Activated T-cell treated with anti-CD3 and anti-CD28 coated beads, Interleukin-2, amount 50 U/mL, for 72 hours (primary cell): ENCODE measurements around the gene PNKD. TPM values are rescaled to one million over a fixed set of nuclear protein-coding genes. Genes with fewer than 3 reads are reported as not detected.
"Not testable (repeated sequence)": the region's sequence is repeated elsewhere in the genome, so short reads cannot be mapped to it uniquely, and the experiment has no call there.

Experiments
- ATAC-seq, 2 donors: fragments of 150-1000 bp; cut with Tn5 transposase; replicated peaks in 1 of 2; 2 replicates each; pipeline ENCODE4 v1.10.0; 2021; ENCODE audit warnings: moderate library complexity in 2 of 2, mild to moderate bottlenecking in 1 of 2
- DNase-seq, 2 donors: peaks; one replicate each; pipeline ENCODE4 v3.0.0; 2021 to 2022; ENCODE audit warnings: mixed read lengths in 1 of 2
- H3K27ac Mint-ChIP-seq: one replicate; pipeline ENCODE4 v1.8.0; 2022; ENCODE audit warnings: mild to moderate bottlenecking, moderate library complexity, mixed read lengths
- H3K27me3 Mint-ChIP-seq: one replicate; pipeline ENCODE4 v1.8.0; 2022; ENCODE audit warnings: low read depth, mixed read lengths
- H3K36me3 Mint-ChIP-seq, 2 donors: one replicate each; pipeline ENCODE4 v1.8.0; 2022; ENCODE audit warnings: mixed read lengths in 2 of 2, mild to moderate bottlenecking in 1 of 2; ENCODE audit not compliant: insufficient read depth in 2 of 2
- H3K4me1 Mint-ChIP-seq: one replicate; pipeline ENCODE4 v1.8.0; 2022; ENCODE audit warnings: low read depth, mixed read lengths
- H3K4me3 Mint-ChIP-seq, 2 donors: one replicate each; pipeline ENCODE4 v1.8.0; 2022; ENCODE audit warnings: mild to moderate bottlenecking in 2 of 2, mixed read lengths in 2 of 2, moderate library complexity in 2 of 2
- H3K9me3 Mint-ChIP-seq, 2 donors: one replicate each; pipeline ENCODE4 v1.8.0; 2022; ENCODE audit warnings: mixed read lengths in 2 of 2
- total RNA-seq, 2 donors: library from RNA; stranded (reverse); gene quantifications; one replicate each; pipeline ENCODE4 v1.2.3, GENCODE V29; 2022

The PNKD gene
- total RNA-seq, 2 donors from 2014 or later, result 14.7 to 17.7 TPM

GRCh38 chr2:218311541-218312266 lies 41.4 kb downstream of the PNKD start:
- not testable (repeated sequence) for H3K27ac Mint-ChIP-seq, H3K4me3 Mint-ChIP-seq, H3K9me3 Mint-ChIP-seq, H3K27me3 Mint-ChIP-seq, ATAC-seq, H3K36me3 Mint-ChIP-seq, DNase-seq
- H3K4me1 Mint-ChIP-seq, result peaks cover 19% of the 10 kb centered on the region

DNA sequence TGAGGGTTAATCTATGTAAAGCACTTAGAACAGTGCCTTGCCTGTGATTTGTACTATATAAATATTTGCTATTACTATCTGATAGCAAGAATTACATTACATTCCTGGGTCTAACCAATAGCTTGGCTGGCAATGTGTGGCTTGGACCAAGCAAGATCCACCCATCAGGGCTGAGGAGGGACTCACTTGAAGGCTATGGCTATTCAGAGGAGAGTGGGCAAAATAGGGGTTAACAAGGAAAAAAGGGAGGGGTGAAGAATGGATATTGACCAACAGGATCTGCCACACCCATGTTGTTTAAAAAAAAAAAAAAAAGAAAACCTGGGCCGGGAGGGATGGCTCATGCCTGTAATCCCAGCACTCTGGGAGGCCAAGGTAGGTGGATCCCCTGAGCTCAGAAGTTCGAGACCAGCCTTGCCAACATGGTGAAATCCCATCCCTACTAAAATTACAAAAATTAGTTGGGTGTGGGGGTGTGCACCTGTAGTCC lies 42.0 kb downstream of the PNKD start:
- peaks cover 25% of the 10 kb centered on the region for H3K4me1 Mint-ChIP-seq
- no peak overlapping the region for H3K27ac Mint-ChIP-seq
- H3K4me3 Mint-ChIP-seq, result no peak overlapping the region
- DNase-seq (no peak), ATAC-seq (no peak)
- no peaks in the 10 kb centered on the region for H3K27me3 Mint-ChIP-seq
- H3K9me3 Mint-ChIP-seq, result peaks cover 2% of the 10 kb centered on the region in 2 donors
- H3K36me3 Mint-ChIP-seq, result no peaks in the 10 kb centered on the region

GRCh38 chr2:218313356-218313755 lies 43.0 kb downstream of the PNKD start:
- H3K27me3 Mint-ChIP-seq, result no peaks in the 10 kb centered on the region
- no peak for ATAC-seq

DNA sequence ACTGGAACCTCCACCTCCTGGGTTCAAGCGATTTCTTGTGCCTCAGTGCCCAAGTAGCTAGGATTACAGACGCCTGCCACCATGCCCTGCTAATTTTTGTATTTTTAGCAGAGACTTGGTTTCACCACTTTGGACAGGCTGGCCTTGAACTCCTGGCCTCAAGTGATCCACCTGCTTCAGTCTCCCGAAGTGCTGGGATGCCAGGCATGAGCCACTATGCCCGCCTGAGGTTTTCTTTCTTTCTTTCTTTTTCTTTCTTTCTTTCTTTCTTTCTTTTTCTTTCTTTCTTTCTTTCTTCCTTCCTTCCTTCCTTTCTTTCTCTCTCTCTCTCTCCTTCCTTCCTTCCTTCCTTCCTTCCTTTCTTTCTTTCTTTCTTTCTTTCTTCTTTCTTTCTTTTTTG lies 44.4 kb downstream of the PNKD start:
- not testable (repeated sequence) for H3K36me3 Mint-ChIP-seq, H3K27ac Mint-ChIP-seq, ATAC-seq, H3K4me3 Mint-ChIP-seq, DNase-seq, H3K27me3 Mint-ChIP-seq, H3K9me3 Mint-ChIP-seq
- peaks cover 27% of the 10 kb centered on the region for H3K4me1 Mint-ChIP-seq

More at GRCh38 chr2:218313356-218313755, 43.0 kb downstream of the PNKD start:
- Mint-ChIP-seq H3K9me3 (peaks cover 2% of the 10 kb centered on the region in 2 donors), H3K27ac (no peak overlapping the region), H3K36me3 (no peaks in the 10 kb centered on the region), H3K4me1 (peaks cover 30% of the 10 kb centered on the region), H3K4me3 (no peak overlapping the region)
- no peak for DNase-seq

DNA sequence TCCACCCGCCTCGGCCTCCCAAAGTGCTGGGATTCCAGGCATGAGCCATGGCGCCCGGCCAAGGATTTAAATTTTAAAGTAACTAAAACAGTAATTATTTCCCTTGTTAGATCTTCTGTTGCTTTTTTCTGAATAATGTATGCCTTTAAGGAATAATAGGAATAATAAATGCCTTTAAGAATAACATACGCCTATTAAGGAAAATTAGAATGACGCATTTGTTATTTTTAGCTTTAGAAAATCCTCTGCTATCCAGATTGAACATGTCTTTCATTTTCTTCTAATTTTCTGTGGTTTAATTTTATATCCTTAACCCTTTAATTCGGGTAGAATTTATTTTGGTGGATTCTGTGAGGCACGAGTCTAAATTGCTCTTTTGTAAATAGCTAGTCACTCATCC lies 45.1 kb downstream of the PNKD start:
- H3K4me1 Mint-ChIP-seq, result peaks cover 27% of the 10 kb centered on the region
- DNase-seq, result no peak
- no peak overlapping the region for H3K4me3 Mint-ChIP-seq
- H3K27me3 Mint-ChIP-seq, result no peaks in the 10 kb centered on the region
- no peak overlapping the region for H3K27ac Mint-ChIP-seq
- no peak for ATAC-seq
- peaks cover 2% of the 10 kb centered on the region in 2 donors for H3K9me3 Mint-ChIP-seq
- no peaks in the 10 kb centered on the region for H3K36me3 Mint-ChIP-seq

DNA sequence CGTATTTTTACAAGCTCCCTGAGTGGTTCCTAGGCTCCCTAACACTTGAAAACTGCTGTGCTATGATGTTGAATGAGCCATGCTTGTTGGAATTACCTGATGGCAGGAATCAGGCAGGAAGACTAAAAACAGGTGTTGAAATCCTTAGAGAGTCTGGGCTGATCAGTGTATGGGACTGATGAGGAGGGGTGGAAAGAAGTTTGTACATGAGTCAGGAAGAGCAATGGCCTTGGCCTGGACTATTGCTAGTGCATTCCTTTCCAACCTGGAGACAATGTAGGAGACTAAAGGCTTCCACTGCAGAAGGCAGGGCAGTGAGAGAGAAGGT lies 46.9 kb downstream of the PNKD start:
- Mint-ChIP-seq H3K36me3 (no peaks in the 10 kb centered on the region), H3K4me3 (no peak overlapping the region), H3K9me3 (peaks cover 2% of the 10 kb centered on the region in 2 donors), H3K27ac (no peak overlapping the region), H3K4me1 (peaks cover 35% of the 10 kb centered on the region), H3K27me3 (no peaks in the 10 kb centered on the region)
- DNase-seq (no peak), ATAC-seq (no peak)

- H3K36me3 Mint-ChIP-seq, result no peaks in the 10 kb centered on the region
- no peak overlapping the region for H3K4me3 Mint-ChIP-seq
- peaks cover 40% of the 10 kb centered on the region for H3K4me1 Mint-ChIP-seq
- ATAC-seq (peak in 1 of 2 donors; percentile 5), DNase-seq (no peak)
- H3K9me3 Mint-ChIP-seq, result peaks cover 2% of the 10 kb centered on the region in 2 donors
- no peaks in the 10 kb centered on the region for H3K27me3 Mint-ChIP-seq
- H3K27ac Mint-ChIP-seq, result no peak overlapping the region
Observed at GRCh38 chr2:218317835-218318234, 47.5 kb downstream of the PNKD start.

- DNase-seq, result no peak
- peaks cover 2% of the 10 kb centered on the region in 2 donors for H3K9me3 Mint-ChIP-seq
- H3K4me1 Mint-ChIP-seq, result peaks cover 41% of the 10 kb centered on the region
- H3K4me3 Mint-ChIP-seq, result no peak overlapping the region
- H3K36me3 Mint-ChIP-seq, result no peaks in the 10 kb centered on the region
- ATAC-seq, result no peak
- H3K27me3 Mint-ChIP-seq, result no peaks in the 10 kb centered on the region
- no peak overlapping the region for H3K27ac Mint-ChIP-seq
Observed at GRCh38 chr2:218318241-218318640, 47.9 kb downstream of the PNKD start.

- no peaks in the 10 kb centered on the region for H3K27me3 Mint-ChIP-seq
- no peaks in the 10 kb centered on the region for H3K36me3 Mint-ChIP-seq
- peaks cover 52% of the 10 kb centered on the region for H3K4me1 Mint-ChIP-seq
- DNase-seq, result no peak
- peaks cover 2% of the 10 kb centered on the region in 2 donors for H3K9me3 Mint-ChIP-seq
- ATAC-seq, result no peak
- H3K27ac Mint-ChIP-seq, result no peak overlapping the region
- no peak overlapping the region for H3K4me3 Mint-ChIP-seq
Observed at GRCh38 chr2:218319813-218320365, 49.6 kb downstream of the PNKD start.

- peaks cover 2% of the 10 kb centered on the region in 2 donors for H3K9me3 Mint-ChIP-seq
- no peak overlapping the region for H3K4me3 Mint-ChIP-seq
- H3K4me1 Mint-ChIP-seq, result peaks cover 51% of the 10 kb centered on the region
- peaks cover 4% of the 10 kb centered on the region for H3K27me3 Mint-ChIP-seq
- ATAC-seq (no peak), DNase-seq (no peak)
- H3K36me3 Mint-ChIP-seq, result no peaks in the 10 kb centered on the region
- no peak overlapping the region for H3K27ac Mint-ChIP-seq
Observed at GRCh38 chr2:218320704-218321336, 50.5 kb downstream of the PNKD start.

DNA sequence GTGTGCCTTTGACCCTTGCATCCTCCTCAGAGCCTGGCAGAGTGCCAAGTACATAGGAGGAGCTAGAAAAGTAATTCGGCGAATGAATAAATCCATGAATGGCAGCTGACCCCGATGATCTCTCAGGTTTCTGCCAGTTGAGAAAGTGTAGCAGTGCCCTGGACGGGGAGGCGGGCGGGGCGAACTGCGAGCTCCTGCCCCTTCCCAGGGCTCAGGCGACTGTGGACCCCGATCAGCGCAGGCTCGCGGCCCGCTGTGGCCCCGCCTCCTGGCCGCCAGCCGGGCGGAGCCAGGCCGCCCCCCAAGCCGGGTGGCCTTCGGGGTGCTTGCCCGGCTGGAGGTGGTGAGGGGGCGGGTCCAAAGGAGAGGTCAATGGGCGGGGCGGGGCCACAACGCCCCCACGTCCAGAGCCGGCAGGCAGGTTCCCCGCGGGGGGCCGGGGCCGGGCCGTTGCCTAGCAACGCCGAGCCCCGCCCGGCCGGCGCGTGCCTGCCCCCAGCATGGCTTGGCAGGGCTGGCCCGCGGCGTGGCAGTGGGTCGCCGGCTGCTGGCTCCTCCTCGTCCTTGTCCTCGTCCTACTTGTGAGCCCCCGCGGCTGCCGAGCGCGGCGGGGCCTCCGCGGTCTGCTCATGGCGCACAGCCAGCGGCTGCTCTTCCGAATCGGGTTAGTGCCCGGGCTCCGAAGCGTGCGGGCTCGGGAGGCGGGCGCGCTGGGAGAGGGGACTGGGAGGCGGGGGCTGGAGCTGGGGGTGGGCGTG lies 52.6 kb downstream of the PNKD start:
- Mint-ChIP-seq H3K4me3 (peak overlapping the region; percentile 80 to 93), H3K9me3 (no peaks in the 10 kb centered on the region), H3K4me1 (peaks cover 42% of the 10 kb centered on the region), H3K27me3 (peaks cover 8% of the 10 kb centered on the region), H3K36me3 (no peaks in the 10 kb centered on the region), H3K27ac (no peak overlapping the region)
- ATAC-seq, result peak; percentile 80 to 81
- DNase-seq, result peak; percentile 51 to 59

DNA sequence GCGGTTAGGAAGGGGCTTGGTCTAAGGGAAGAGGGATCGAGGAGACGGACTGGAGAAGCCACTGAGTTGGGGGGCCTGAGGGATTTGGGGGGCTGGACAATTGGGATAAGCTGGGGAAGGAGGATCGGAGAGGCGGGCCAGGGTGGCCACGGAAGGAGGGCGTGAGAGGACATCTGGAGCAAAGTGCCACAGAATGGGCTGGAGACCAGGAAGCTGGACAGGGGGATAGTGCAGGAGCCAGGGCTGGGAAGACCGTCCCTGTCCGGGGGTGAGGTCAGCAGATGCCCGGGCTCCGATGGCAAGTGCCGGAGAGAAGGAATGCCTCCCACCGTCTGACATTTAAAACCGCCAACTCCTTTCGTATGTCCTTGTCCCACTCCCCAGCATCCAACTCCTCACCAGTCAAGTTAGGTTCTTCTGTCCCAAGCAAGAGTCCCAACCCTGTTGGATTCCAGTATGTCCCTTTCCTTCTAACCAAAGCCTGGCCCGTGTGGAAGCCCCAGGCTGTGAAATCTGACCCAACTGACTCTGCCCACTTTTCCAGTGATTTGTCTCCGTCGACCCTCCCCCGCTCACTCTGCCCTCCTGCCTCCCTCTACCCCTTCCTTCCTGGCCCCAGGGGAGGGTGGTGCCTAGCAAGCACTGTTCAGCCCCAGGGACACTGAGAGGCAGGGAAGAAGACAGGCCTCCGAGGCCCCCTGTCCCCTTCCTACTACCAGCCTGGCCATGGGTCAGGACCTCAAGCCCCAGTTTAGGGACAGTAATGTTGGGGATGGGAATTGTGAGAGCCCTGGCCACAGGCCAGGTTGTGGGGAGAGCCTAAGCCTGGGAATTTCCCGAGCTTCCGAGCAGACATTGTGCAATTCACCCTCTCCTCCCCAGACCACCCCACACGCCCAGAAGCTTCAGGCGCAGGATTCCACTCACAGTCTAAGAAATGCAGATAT lies 53.5 kb downstream of the PNKD start:
- DNase-seq, result no peak
- peaks cover 8% of the 10 kb centered on the region for H3K27me3 Mint-ChIP-seq
- ATAC-seq, result peak in 1 of 2 donors; percentile 5
- H3K9me3 Mint-ChIP-seq, result no peaks in the 10 kb centered on the region
- no peaks in the 10 kb centered on the region for H3K36me3 Mint-ChIP-seq
- H3K4me3 Mint-ChIP-seq, result peak overlapping the region; percentile 80 to 93
- no peak overlapping the region for H3K27ac Mint-ChIP-seq
- H3K4me1 Mint-ChIP-seq, result peaks cover 41% of the 10 kb centered on the region
